ENCODE results near the gene WWOX. TPM values are rescaled to one million over a fixed set of nuclear protein-coding genes. Genes with fewer than 3 reads are reported as not detected.

WWOX gene
- total and polyA plus RNA-seq, 2 of the 13 experiments (the other 11 are each of a cell fraction or from before 2014, with no cell fraction given), result 9.1 to 37.4 TPM

- no peak for TF ChIP-seq ZNF430 (CRISPR knock-in tag; IDR thresholded peaks at IDR 0.05)
- no peak for TF ChIP-seq MAFG (CRISPR knock-in tag; IDR thresholded peaks at IDR 0.05)
- TF ChIP-seq NR2C2 (CRISPR knock-in tag; IDR thresholded peaks at IDR 0.05; ENCODE audit: borderline replicate concordance), result peak; percentile 59; the same call in 1 of the 2 replicates
- no peak for TF ChIP-seq ZNF891 (CRISPR knock-in tag; IDR thresholded peaks at IDR 0.05)
- no peak for TF ChIP-seq PRPF4 (IDR thresholded peaks at IDR 0.05; ENCODE audit: low read depth, low read length, poor library complexity, severe bottlenecking)
- no peak for TF ChIP-seq ZBTB40 (IDR thresholded peaks at IDR 0.05)
- TF ChIP-seq ZBTB40 (CRISPR knock-in tag; IDR thresholded peaks at IDR 0.05), result no peak; the same call in 1 of the 2 replicates
- no peak for TF ChIP-seq ZNF451 (CRISPR knock-in tag; IDR thresholded peaks at IDR 0.05)
- peak; percentile 50; the same call in 1 of the 2 replicates for TF ChIP-seq ZSCAN5A (CRISPR knock-in tag; IDR thresholded peaks at IDR 0.05; ENCODE audit: borderline replicate concordance)
- TF ChIP-seq KAT8 (CRISPR knock-in tag; IDR thresholded peaks at IDR 0.05), result peak; percentile 78
- TF ChIP-seq RXRB (CRISPR knock-in tag; IDR thresholded peaks at IDR 0.05; ENCODE audit: borderline replicate concordance), result peak; percentile 92
- peak; percentile 58; the same call in 1 of the 2 replicates for TF ChIP-seq KAT2B (IDR thresholded peaks at IDR 0.05; ENCODE audit: borderline replicate concordance, low read depth, low read length)
- TF ChIP-seq, protein P1, sequence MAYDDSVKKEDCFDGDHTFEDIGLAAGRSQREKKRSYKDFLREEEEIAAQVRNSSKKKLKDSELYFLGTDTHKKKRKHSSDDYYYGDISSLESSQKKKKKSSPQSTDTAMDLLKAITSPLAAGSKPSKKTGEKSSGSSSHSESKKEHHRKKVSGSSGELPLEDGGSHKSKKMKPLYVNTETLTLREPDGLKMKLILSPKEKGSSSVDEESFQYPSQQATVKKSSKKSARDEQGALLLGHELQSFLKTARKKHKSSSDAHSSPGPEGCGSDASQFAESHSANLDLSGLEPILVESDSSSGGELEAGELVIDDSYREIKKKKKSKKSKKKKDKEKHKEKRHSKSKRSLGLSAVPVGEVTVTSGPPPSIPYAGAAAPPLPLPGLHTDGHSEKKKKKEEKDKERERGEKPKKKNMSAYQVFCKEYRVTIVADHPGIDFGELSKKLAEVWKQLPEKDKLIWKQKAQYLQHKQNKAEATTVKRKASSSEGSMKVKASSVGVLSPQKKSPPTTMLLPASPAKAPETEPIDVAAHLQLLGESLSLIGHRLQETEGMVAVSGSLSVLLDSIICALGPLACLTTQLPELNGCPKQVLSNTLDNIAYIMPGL (CRISPR knock-in tag; IDR thresholded peaks at IDR 0.05; ENCODE audit: borderline replicate concordance in 1 of 2, low read depth in 1 of 2), result peak in 1 of 2 experiments; percentile 59; a peak in 1 of 4 replicates
- no peak for TF ChIP-seq FOXC1 (CRISPR knock-in tag; IDR thresholded peaks at IDR 0.05; ENCODE audit: borderline replicate concordance)
- peak; percentile 90 for TF ChIP-seq HHEX (CRISPR knock-in tag; IDR thresholded peaks at IDR 0.05)
Measured at GRCh38 chr16:78252757-78253156, 153.3 kb downstream of the WWOX start (continued).
